OCI-LY7 (cell line): ENCODE results near the gene HMOX2. TPM values are rescaled to one million over a fixed set of nuclear protein-coding genes. Genes with fewer than 3 reads are reported as not detected.

Experiments
- BruUV-seq: library from RNA; stranded (reverse); fragments of 400-500 nt; replicated peaks from 2 replicates; lab custom pipeline; 2021; lab: Mats Ljungman, UMichigan
- CTCF ChIA-PET: fragments of 300-600 bp; sonication (Branson Sonifier 250); formaldehyde crosslinking; loops from one replicate; lab custom pipeline; 2022; ENCODE audit warnings: antibody characterized with exemption; ENCODE audit not compliant: unreplicated experiment; lab: Charles Lee
- POLR2A ChIA-PET: fragments of 300-600 bp; sonication (Branson Sonifier 250); formaldehyde crosslinking; loops from one replicate; lab custom pipeline; 2022; ENCODE audit warnings: antibody characterized with exemption; lab: Charles Lee
- DNase-seq: peaks from one replicate; pipeline ENCODE4 v3.0.0-alpha.2; 2015; ENCODE audit warnings: low spot score
- H2AFZ ChIP-seq: fragments of 200-600 bp; sonication (generic), shearing (Covaris generic); 2 replicates; pipeline ENCODE4 v1.6.1; 2014; ENCODE audit warnings: mild to moderate bottlenecking, antibody characterized with exemption, low read length, moderate library complexity
- H3K27ac ChIP-seq: fragments of 200-600 bp; sonication (generic); 2 replicates; pipeline ENCODE4 v1.5.1; 2014; ENCODE audit warnings: mixed run types, low read depth, mild to moderate bottlenecking, moderate library complexity, low read length, inconsistent platforms; ENCODE audit not compliant: poor library complexity, severe bottlenecking
- H3K36me3 ChIP-seq: fragments of 200-600 bp; sonication (generic); 2 replicates; pipeline ENCODE4 v1.6.1; 2014; ENCODE audit warnings: mild to moderate bottlenecking, antibody characterized with exemption, low read length, moderate library complexity, mixed read lengths; ENCODE audit not compliant: insufficient read depth
- H3K4me1 ChIP-seq: fragments of 200-600 bp; sonication (generic); 2 replicates; pipeline ENCODE4 v1.5.1; 2014; ENCODE audit warnings: mild to moderate bottlenecking, low read length; ENCODE audit not compliant: insufficient read depth, poor library complexity, severe bottlenecking
- H3K4me2 ChIP-seq: fragments of 200-600 bp; sonication (generic); 2 replicates; pipeline ENCODE4 v1.6.1; 2014; ENCODE audit warnings: mild to moderate bottlenecking, low read length
- H3K4me3 ChIP-seq: fragments of 200-600 bp; sonication (generic); 2 replicates; pipeline ENCODE4 v1.5.1; 2014; ENCODE audit warnings: mild to moderate bottlenecking, low read depth, low read length; ENCODE audit not compliant: poor library complexity, severe bottlenecking
- H3K79me2 ChIP-seq: fragments of 200-600 bp; sonication (generic); 2 replicates; pipeline ENCODE4 v1.6.1; 2016; ENCODE audit warnings: low read depth, mild to moderate bottlenecking, low read length, moderate library complexity, mixed read lengths; ENCODE audit not compliant: insufficient read depth
- H3K9me2 ChIP-seq: fragments of 200-600 bp; sonication (generic); 2 replicates; pipeline ENCODE4 v1.6.1; 2016; ENCODE audit warnings: mild to moderate bottlenecking, low read length, mixed read lengths; ENCODE audit not compliant: insufficient read depth
- H3K9me3 ChIP-seq: fragments of 200-600 bp; sonication (generic); 2 replicates; pipeline ENCODE4 v1.6.1; 2014; ENCODE audit warnings: mild to moderate bottlenecking, mixed run types, low read length, mixed read lengths
- H4K20me1 ChIP-seq: fragments of 200-600 bp; sonication (generic); 2 replicates; pipeline ENCODE4 v1.6.1; 2014; ENCODE audit warnings: mild to moderate bottlenecking, antibody characterized with exemption, low read length, moderate library complexity, mixed read lengths; ENCODE audit not compliant: insufficient read depth
- EZH2phosphoT487 ChIP-seq: fragments of 200-600 bp; sonication (generic); IDR thresholded peaks from 2 replicates; pipeline ENCODE4 v1.6.1; 2018; ENCODE audit warnings: low read depth, borderline replicate concordance, mild to moderate bottlenecking, mixed run types, antibody characterized with exemption, low read length, moderate library complexity, mixed read lengths
- intact Hi-C: fragments of 100-400 bp; cut with micrococcal nuclease; formaldehyde crosslinking; loops from one replicate; pipeline ENCODE4 v1.10.0; 2022; ENCODE audit not compliant: unreplicated experiment
- total RNA-seq, 2 experiments: library from RNA; depleted of rRNA in 1 of 2; stranded (reverse); fragments of >200 nt in 1 of 2; shearing (Covaris generic) in 1 of 2; gene quantifications; 2 replicates each; pipeline ENCODE4 v1.2.3, GENCODE V29; 2014 to 2022
- TF ChIP-seq, protein P1 (sequence below): fragments of 200-600 bp; sonication (generic); conservative IDR thresholded peaks from 2 replicates; pipeline ENCODE4 v1.5.1; 2014; ENCODE audit warnings: mild to moderate bottlenecking, antibody characterized with exemption, low read length, moderate library complexity, mixed read lengths

Gene HMOX2
- total RNA-seq, 2 experiments from 2014 or later = 37.0 to 46.0 TPM

DNA sequence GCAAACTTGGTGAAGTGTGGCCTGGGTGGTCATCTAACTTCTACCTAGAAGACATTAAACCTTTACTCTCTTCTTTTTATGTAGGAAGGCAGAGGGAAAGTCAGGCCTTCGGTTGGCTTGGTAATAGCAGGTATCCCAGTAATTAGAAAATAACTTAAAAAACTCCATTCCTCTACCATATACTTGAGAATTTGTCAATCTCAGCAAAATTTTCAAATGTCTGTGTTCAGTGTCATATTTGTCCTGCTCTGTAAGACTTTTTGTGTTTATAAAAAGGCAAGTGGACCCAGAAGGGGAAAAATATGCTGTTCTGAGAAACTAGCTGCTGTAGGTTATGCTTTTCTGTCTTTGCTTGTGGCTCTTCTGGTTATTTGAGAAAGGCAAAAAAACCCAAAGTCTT lies 5.8 kb downstream of the HMOX2 start:
- TF ChIP-seq, protein P1, sequence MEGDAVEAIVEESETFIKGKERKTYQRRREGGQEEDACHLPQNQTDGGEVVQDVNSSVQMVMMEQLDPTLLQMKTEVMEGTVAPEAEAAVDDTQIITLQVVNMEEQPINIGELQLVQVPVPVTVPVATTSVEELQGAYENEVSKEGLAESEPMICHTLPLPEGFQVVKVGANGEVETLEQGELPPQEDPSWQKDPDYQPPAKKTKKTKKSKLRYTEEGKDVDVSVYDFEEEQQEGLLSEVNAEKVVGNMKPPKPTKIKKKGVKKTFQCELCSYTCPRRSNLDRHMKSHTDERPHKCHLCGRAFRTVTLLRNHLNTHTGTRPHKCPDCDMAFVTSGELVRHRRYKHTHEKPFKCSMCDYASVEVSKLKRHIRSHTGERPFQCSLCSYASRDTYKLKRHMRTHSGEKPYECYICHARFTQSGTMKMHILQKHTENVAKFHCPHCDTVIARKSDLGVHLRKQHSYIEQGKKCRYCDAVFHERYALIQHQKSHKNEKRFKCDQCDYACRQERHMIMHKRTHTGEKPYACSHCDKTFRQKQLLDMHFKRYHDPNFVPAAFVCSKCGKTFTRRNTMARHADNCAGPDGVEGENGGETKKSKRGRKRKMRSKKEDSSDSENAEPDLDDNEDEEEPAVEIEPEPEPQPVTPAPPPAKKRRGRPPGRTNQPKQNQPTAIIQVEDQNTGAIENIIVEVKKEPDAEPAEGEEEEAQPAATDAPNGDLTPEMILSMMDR = no peak
- TF ChIP-seq EZH2phosphoT487 = no peak
- H3K4me3 ChIP-seq = no peak overlapping the region
- no peak overlapping the region for H3K4me2 ChIP-seq
- no peak overlapping the region for H3K27ac ChIP-seq
- no peak overlapping the region for H2AFZ ChIP-seq
- H3K36me3 ChIP-seq = peaks cover 27% of the 10 kb centered on the region
- BruUV-seq = no TSS peak
- no peaks in the 10 kb centered on the region for H3K9me2 ChIP-seq
- intact Hi-C loops = no loop called here
- DNase-seq = no peak
- H3K79me2 ChIP-seq = peaks cover 42% of the 10 kb centered on the region; the same call in 1 of the 2 replicates
- ChIA-PET CTCF (no interaction called here), POLR2A (no interaction called here)
- H3K4me1 ChIP-seq = peaks cover 10% of the 10 kb centered on the region
- no peaks in the 10 kb centered on the region for H3K9me3 ChIP-seq
- H4K20me1 ChIP-seq = peaks cover 6% of the 10 kb centered on the region

DNA sequence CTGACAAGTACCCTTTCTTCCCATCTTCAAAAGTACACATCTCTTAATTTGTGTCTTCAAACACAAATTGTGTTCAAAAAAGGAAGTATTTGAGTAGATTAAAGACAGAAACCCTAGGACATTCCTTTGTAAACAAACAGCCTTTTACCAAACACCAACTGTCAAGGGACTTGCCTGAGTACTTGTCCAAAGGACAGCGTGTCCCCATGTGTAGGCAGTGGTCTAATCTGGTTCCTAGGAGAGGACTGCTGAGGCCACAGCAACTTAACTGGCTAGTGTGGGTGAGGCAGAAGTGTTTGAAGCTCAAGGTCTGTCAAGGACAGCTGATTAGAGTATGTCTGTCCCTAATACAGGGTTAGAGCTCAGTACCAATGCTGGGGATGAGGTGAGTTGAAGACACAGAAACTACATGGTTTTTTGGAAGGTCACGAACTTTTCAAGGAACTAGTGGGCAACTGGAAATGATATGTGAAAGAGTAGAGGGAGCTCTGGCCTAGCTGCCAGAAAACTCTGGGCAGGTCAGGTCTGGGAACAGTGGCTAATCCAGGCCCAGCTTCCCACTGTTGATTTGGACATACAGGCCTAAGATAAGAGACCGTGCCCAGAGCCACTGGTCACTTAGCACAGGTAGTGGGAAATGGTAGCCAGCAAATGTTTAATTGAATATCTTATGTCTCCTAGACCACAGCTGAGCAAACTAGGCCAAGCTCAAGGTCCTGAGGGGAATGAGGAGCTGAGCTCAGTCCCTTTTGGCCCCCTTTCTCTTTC lies 10.1 kb downstream of the HMOX2 start:
- Histone ChIP-seq H4K20me1 (peaks cover 6% of the 10 kb centered on the region), H2AFZ (no peak overlapping the region), H3K4me1 (no peaks in the 10 kb centered on the region), H3K9me3 (no peaks in the 10 kb centered on the region), H3K36me3 (peaks cover 49% of the 10 kb centered on the region), H3K9me2 (no peaks in the 10 kb centered on the region), H3K4me3 (no peak overlapping the region), H3K4me2 (no peak overlapping the region), H3K27ac (no peak overlapping the region), H3K79me2 (peaks cover 10% of the 10 kb centered on the region; the same call in 1 of the 2 replicates)
- ChIA-PET POLR2A (no interaction called here), CTCF (no interaction called here)
- TF ChIP-seq, protein P1 = no peak
- TF ChIP-seq EZH2phosphoT487 = no peak
- DNase-seq = no peak
- no TSS peak for BruUV-seq
- intact Hi-C loops = no loop called here

DNA sequence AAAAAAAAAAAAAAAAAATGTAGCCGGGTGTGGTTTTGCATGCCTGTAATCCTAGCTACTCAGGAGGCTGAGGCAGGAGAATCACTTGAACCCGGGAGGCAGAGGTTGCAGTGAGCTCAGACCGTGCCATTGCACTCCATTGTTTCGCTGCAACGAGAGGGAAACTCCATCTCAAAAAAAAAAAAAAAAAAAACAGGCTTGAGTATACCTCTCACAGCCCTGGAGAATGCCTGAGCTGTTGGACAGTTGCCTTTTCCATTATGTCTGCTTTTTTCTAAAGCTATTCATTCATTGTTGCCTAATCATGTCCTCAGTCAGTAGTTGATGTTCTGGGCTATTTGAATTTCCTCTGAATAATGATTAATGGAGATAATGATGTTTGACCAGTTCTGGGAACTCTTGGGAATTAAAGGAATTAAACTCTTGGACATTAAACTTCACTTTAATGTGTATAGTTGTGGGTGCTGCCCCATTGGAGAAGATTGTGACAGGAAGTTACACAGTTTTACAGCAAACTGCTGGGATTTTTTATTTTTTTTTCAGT lies 11.8 kb downstream of the HMOX2 start:
- H3K4me3 ChIP-seq = no peak overlapping the region
- H3K79me2 ChIP-seq = no peaks in the 10 kb centered on the region
- intact Hi-C loops = no loop called here
- no peak overlapping the region for H2AFZ ChIP-seq
- no peaks in the 10 kb centered on the region for H3K9me2 ChIP-seq
- ChIA-PET POLR2A (interaction anchor here (0.7 kb wide), 1 partner anchor 381 kb away, joined by 4 read pairs; no protein-coding TSS in a partner anchor), CTCF (no interaction called here)
- no peaks in the 10 kb centered on the region for H3K4me1 ChIP-seq
- DNase-seq = no peak
- no peak overlapping the region for H3K27ac ChIP-seq
- no TSS peak for BruUV-seq
- H3K9me3 ChIP-seq = no peaks in the 10 kb centered on the region
- peaks cover 51% of the 10 kb centered on the region for H3K36me3 ChIP-seq
- H3K4me2 ChIP-seq = no peak overlapping the region
- TF ChIP-seq, protein P1 = no peak
- TF ChIP-seq EZH2phosphoT487 = no peak
- no peaks in the 10 kb centered on the region for H4K20me1 ChIP-seq
